Neuronal stem cell (in vitro differentiated cells): ENCODE measurements around the gene ZFAND2A.
"Not testable (repeated sequence)": the region's sequence is repeated elsewhere in the genome, so short reads cannot be mapped to it uniquely, and the experiment has no call there.

ENCODE experiments used
- DNase-seq: peaks from one replicate; pipeline ENCODE4 v3.0.0-alpha.2; 2013; ENCODE audit warnings: low spot score
- H2AFZ ChIP-seq: one replicate; pipeline ENCODE4 v1.6.1; 2013; ENCODE audit warnings: mild to moderate bottlenecking, low read length, inconsistent platforms
- H2AK5ac ChIP-seq: 2 replicates; pipeline ENCODE4 v1.6.1; 2013; ENCODE audit warnings: low read depth, mild to moderate bottlenecking, inconsistent platforms, low read length, moderate library complexity, mixed read lengths
- H2BK120ac ChIP-seq: 2 replicates; pipeline ENCODE4 v1.6.1; 2013; ENCODE audit warnings: low read depth, mild to moderate bottlenecking, inconsistent platforms, low read length, moderate library complexity, mixed read lengths
- H2BK12ac ChIP-seq: one replicate; pipeline ENCODE4 v1.6.1; 2013; ENCODE audit warnings: low read length, inconsistent platforms
- H2BK15ac ChIP-seq: 2 replicates; pipeline ENCODE4 v1.6.1; 2013; ENCODE audit warnings: mild to moderate bottlenecking, low read length, inconsistent platforms, mixed read lengths
- H2BK5ac ChIP-seq: one replicate; pipeline ENCODE4 v1.6.1; 2013; ENCODE audit warnings: inconsistent platforms, mild to moderate bottlenecking, low read length, moderate library complexity
- H3K14ac ChIP-seq: one replicate; pipeline ENCODE4 v1.6.1; 2013; ENCODE audit warnings: low read length, inconsistent platforms
- H3K18ac ChIP-seq: 2 replicates; pipeline ENCODE4 v1.6.1; 2013; ENCODE audit warnings: low read length, inconsistent platforms
- H3K23ac ChIP-seq: 2 replicates; pipeline ENCODE4 v1.6.1; 2013; ENCODE audit warnings: low read depth, mild to moderate bottlenecking, mixed read lengths, low read length, inconsistent platforms; ENCODE audit not compliant: poor library complexity
- H3K27ac ChIP-seq: replicated peaks from 3 replicates; pipeline ENCODE4 v1.5.1; 2013; ENCODE audit warnings: low read length, inconsistent platforms
- H3K27me3 ChIP-seq, 3 experiments: 2 replicates each; pipeline ENCODE4 v1.6.1; 2013; ENCODE audit warnings: low read length in 3 of 3, mild to moderate bottlenecking in 2 of 3, inconsistent platforms in 1 of 3, low read depth in 1 of 3, mixed read lengths in 1 of 3, moderate library complexity in 1 of 3; ENCODE audit not compliant: control insufficient read depth in 3 of 3, insufficient read depth in 3 of 3
- H3K36me3 ChIP-seq, 2 donors: replicated peaks in 1 of 2; 2 replicates each; pipeline ENCODE4 v1.6.1; 2013; ENCODE audit warnings: low read length in 2 of 2; ENCODE audit not compliant: control insufficient read depth in 2 of 2, insufficient read depth in 2 of 2
- H3K4ac ChIP-seq: 2 replicates; pipeline ENCODE4 v1.6.1; 2013; ENCODE audit warnings: inconsistent platforms, mild to moderate bottlenecking, low read length, moderate library complexity
- H3K4me1 ChIP-seq, 2 donors: 1 replicate in 1 of 2; 2 replicates in 1 of 2; pipeline ENCODE4 v1.6.1; 2013; ENCODE audit warnings: low read length in 2 of 2, low read depth in 1 of 2; ENCODE audit not compliant: control insufficient read depth in 2 of 2, insufficient read depth in 1 of 2
- H3K4me2 ChIP-seq: one replicate; pipeline ENCODE4 v1.6.1; 2013; ENCODE audit warnings: mild to moderate bottlenecking, low read length, inconsistent platforms; ENCODE audit not compliant: insufficient read depth, poor library complexity, severe bottlenecking
- H3K4me3 ChIP-seq, 2 donors: 2 replicates each; pipeline ENCODE4 v1.5.1; 2013; ENCODE audit warnings: low read length in 2 of 2, mild to moderate bottlenecking in 2 of 2, inconsistent platforms in 1 of 2, moderate library complexity in 1 of 2
- H3K79me1 ChIP-seq: one replicate; pipeline ENCODE4 v1.6.1; 2013; ENCODE audit warnings: low read depth, mild to moderate bottlenecking, inconsistent platforms, low read length, moderate library complexity
- H3K9ac ChIP-seq: one replicate; pipeline ENCODE4 v1.6.1; 2013; ENCODE audit warnings: mild to moderate bottlenecking, low read depth, low read length, inconsistent platforms; ENCODE audit not compliant: poor library complexity
- H3K9me3 ChIP-seq, 2 donors: replicated peaks in 1 of 2; 2 replicates each; pipeline versions ENCODE3 to v1.6.1; 2013; ENCODE audit warnings: low read length in 2 of 2, mild to moderate bottlenecking in 2 of 2, inconsistent platforms in 1 of 2, low read depth in 1 of 2, mixed read lengths in 1 of 2, moderate library complexity in 1 of 2; ENCODE audit not compliant: control insufficient read depth in 2 of 2, insufficient read depth in 1 of 2
- H4K8ac ChIP-seq: one replicate; pipeline ENCODE4 v1.6.1; 2013; ENCODE audit warnings: low read depth, mild to moderate bottlenecking, inconsistent platforms, low read length, moderate library complexity
- H4K91ac ChIP-seq: one replicate; pipeline ENCODE4 v1.6.1; 2013; ENCODE audit warnings: low read length, low read depth, mild to moderate bottlenecking, inconsistent platforms; ENCODE audit not compliant: poor library complexity
- WGBS, 2 donors: extraction: QIAGEN DNeasy Blood & Tissue Kit; methylation state at CpG; one replicate each; pipeline ENCODE4 v1.1.7; 2013; ENCODE audit warnings: missing lambda C conversion rate in 2 of 2, mixed read lengths in 1 of 2; ENCODE audit not compliant: insufficient read length in 2 of 2, insufficient replicate concordance in 1 of 2; ENCODE audit errors: extremely low coverage in 2 of 2; 5-methylcytosine and 5-hydroxymethylcytosine counted together

ZFAND2A gene

DNA sequence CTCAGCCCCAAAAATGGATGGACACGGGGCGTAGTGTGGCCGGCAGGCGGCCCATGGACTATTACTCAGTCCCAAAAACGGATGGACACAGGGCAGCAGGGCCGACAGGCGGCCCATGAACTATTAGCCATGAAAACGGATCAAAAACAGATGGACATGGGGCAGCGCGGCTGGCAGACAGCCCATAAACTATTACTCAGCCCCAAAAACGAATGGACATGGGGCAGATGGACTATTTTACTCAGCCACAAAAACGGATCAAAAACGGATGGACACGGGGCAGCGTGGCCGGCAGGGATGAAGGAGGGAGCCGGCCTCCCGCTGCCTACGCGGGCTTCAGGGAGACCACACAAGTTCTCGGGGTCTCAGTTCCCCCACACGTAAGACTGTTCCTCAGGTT is 39.2 kb downstream of the ZFAND2A start:
- no peak overlapping the region for H2AFZ ChIP-seq
- no CpG with 5 or more reads among the region's 22 CpGs for WGBS, 2 donors
- H2AK5ac ChIP-seq: no peak overlapping the region
- no peak overlapping the region for H2BK15ac ChIP-seq
- H3K79me1 ChIP-seq: peaks cover 34% of the 10 kb centered on the region
- peaks cover 9 to 11% of the 10 kb centered on the region in 2 donors for H3K4me1 ChIP-seq
- H3K4me2 ChIP-seq: no peak overlapping the region
- no peak for DNase-seq
- no peak overlapping the region for H3K9ac ChIP-seq
- no peak overlapping the region for H3K4me3 ChIP-seq
- H4K91ac ChIP-seq: no peak overlapping the region
- H3K4ac ChIP-seq: no peak overlapping the region
- H3K14ac ChIP-seq: no peak overlapping the region
- peaks cover 16 to 20% of the 10 kb centered on the region in 2 donors for H3K36me3 ChIP-seq
- H3K18ac ChIP-seq: no peak overlapping the region
- no peak overlapping the region for H2BK5ac ChIP-seq
- no peak overlapping the region for H2BK12ac ChIP-seq
- no peaks in the 10 kb centered on the region for H3K27me3 ChIP-seq
- no peak overlapping the region for H3K27ac ChIP-seq
- H4K8ac ChIP-seq: no peak overlapping the region
- H2BK120ac ChIP-seq: no peak overlapping the region
- no peaks in the 10 kb centered on the region for H3K9me3 ChIP-seq
- no peak overlapping the region for H3K23ac ChIP-seq

DNA sequence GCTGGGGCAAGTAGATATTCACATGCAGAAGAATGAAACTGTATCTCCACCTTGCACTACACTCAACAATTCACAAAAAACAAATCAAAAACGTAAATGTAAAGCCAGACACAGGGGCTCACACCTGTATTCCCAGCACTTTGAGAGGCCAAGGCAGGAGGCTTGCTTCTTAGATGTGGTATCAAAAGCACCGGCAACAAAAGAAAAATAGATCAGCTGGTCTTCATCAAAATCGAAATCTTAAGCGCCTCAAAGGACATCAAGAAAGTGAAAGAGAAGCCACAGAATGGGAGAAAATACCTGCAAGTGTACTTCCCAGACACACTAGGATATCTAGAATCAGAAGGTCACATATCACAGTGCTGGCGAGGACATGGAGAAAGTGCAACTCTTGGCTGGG is 40.8 kb downstream of the ZFAND2A start:
- Histone ChIP-seq H4K91ac (no peak overlapping the region), H2BK12ac (no peak overlapping the region), H3K27ac (no peak overlapping the region), H3K9me3 (no peaks in the 10 kb centered on the region), H2BK15ac (no peak overlapping the region), H2BK5ac (no peak overlapping the region), H3K27me3 (no peaks in the 10 kb centered on the region), H3K79me1 (peaks cover 27% of the 10 kb centered on the region), H3K14ac (no peak overlapping the region), H4K8ac (no peak overlapping the region), H3K4ac (no peak overlapping the region), H3K4me3 (no peak overlapping the region), H3K18ac (no peak overlapping the region), H2AFZ (no peak overlapping the region), H3K23ac (no peak overlapping the region), H3K4me1 (peaks cover 8 to 11% of the 10 kb centered on the region in 2 donors), H3K4me2 (no peak overlapping the region), H3K9ac (no peak overlapping the region), H2BK120ac (no peak overlapping the region), H3K36me3 (peaks cover 3 to 13% of the 10 kb centered on the region in 2 donors), H2AK5ac (no peak overlapping the region)
- DNase-seq: no peak
- no CpG with 5 or more reads among the region's 5 CpGs for WGBS, 2 donors

DNA sequence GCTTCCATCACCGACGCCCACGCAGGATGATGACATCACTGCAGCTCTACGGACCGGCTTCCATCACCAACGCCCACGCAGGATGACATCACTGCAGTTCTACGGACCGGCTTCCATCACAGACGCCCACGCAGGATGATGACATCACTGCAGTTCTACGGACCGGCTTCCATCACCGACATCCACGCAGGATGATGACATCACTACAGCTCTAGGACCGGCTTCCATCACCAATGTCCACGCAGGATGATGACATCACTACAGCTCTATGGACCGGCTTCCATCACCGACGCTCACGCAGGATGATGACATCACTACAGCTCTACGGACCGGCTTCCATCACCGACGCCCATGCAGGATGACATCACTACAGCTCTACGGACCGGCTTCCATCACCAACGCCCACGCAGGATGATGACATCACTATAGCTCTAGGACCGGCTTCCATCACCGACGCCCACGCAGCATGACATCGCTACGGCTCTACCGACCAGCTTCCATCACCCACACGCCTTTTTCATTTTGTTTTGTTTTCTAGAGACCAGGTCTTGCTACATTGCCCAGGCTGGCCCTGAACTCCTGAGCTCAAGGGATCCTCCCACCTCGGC is 42.6 kb downstream of the ZFAND2A start:
- Histone ChIP-seq H3K4me2 (no peak overlapping the region), H3K36me3 (peaks cover 8 to 15% of the 10 kb centered on the region in 2 donors), H3K27me3 (no peaks in the 10 kb centered on the region), H2BK15ac (no peak overlapping the region), H3K79me1 (peaks cover 23% of the 10 kb centered on the region), H3K9ac (no peak overlapping the region), H2AK5ac (no peak overlapping the region), H3K4me3 (no peak overlapping the region), H2AFZ (no peak overlapping the region), H3K4me1 (peaks cover 0 to 4% of the 10 kb centered on the region in 2 donors), H2BK5ac (no peak overlapping the region), H4K8ac (no peak overlapping the region), H3K18ac (no peak overlapping the region), H2BK120ac (no peak overlapping the region), H2BK12ac (no peak overlapping the region), H3K27ac (no peak overlapping the region), H3K23ac (no peak overlapping the region), H3K14ac (peak overlapping the region; percentile 56), H3K9me3 (no peaks in the 10 kb centered on the region), H4K91ac (no peak overlapping the region), H3K4ac (no peak overlapping the region)
- no peak for DNase-seq
- WGBS, 2 donors: no CpG with 5 or more reads among the region's 38 CpGs

DNA sequence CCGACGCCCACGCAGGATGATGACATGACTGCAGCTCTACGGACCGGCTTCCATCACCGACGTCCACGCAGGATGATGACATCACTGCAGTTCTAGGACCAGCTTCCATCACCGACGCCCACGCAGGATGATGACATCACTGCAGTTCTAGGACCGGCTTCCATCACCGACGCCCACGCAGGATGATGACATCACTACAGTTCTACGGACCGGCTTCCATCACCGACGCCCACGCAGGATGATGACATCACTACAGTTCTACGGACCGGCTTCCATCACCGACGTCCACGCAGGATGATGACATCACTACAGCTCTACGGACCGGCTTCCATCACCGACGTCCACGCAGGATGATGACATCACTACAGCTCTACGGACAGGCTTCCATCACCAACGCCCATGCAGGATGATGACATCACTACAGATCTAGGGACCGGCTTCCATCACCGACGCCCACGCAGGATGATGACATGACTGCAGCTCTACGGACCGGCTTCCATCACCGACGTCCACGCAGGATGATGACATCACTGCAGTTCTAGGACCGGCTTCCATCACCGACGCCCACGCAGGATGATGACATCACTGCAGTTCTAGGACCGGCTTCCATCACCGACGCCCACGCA is 43.5 kb downstream of the ZFAND2A start:
- H3K4me1 ChIP-seq, H3K27me3 ChIP-seq, H2AFZ ChIP-seq, H3K18ac ChIP-seq, H3K4me3 ChIP-seq, H3K4ac ChIP-seq, H3K9me3 ChIP-seq, H2AK5ac ChIP-seq, H2BK120ac ChIP-seq, H3K14ac ChIP-seq, H4K91ac ChIP-seq, H4K8ac ChIP-seq, H3K23ac ChIP-seq, H2BK5ac ChIP-seq, H2BK12ac ChIP-seq, H3K27ac ChIP-seq, DNase-seq, H3K4me2 ChIP-seq, H2BK15ac ChIP-seq, H3K9ac ChIP-seq: not testable (repeated sequence)
- peaks cover 8 to 15% of the 10 kb centered on the region in 2 donors for H3K36me3 ChIP-seq
- WGBS, 2 donors: no CpG with 5 or more reads among the region's 49 CpGs
- H3K79me1 ChIP-seq: peaks cover 15% of the 10 kb centered on the region
